Effector CD8-positive, alpha-beta T cell (primary cell): Measurements from ENCODE around the gene APC2.
"Not testable (repeated sequence)": the region's sequence is repeated elsewhere in the genome, so short reads cannot be mapped to it uniquely, and the experiment has no call there.

ENCODE experiments used
- DNase-seq: peaks from one replicate; lab custom pipeline; 2025; lab: John Stamatoyannopoulos, UW

Gene APC2

DNA sequence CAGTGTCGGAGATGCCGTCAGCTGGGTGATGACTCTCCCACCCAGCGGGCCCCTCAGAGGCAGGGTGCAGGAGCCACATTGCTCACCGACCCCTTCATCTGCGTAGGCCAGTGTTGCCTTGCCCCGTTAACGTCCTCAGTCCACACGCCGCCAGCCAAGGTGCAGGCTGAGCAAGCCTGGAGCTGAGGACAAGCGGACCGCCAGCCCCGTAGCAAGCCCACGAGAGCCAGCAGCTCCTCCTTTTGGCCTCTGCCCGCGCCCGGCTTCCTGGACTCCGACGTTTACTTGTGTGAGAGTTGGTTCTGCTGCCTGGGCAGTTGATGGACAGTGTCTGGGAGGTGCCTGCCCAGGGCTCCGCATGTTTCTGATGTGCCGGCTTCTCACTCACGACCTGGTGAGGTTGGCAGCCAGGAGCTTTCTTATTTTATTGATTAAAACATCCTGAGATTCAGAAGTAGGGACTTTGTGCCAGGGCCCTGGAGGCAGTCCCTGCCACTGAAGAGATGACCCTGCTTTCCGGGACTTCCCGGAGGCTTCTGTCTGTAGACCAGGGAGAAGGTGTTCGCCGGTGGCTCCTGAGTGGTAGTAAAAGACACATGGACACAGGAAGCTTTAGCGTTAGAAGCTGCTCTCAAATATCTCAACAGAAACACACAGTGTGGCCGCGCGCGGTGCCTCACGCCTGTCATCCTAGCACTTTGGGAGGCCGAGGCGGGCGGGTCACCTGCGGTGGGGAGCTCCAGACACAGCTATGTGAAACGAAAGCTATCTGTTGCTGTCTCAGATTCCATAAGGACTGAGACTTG, 36.7 kb upstream of the APC2 start:
- DNase-seq = no peak

DNA sequence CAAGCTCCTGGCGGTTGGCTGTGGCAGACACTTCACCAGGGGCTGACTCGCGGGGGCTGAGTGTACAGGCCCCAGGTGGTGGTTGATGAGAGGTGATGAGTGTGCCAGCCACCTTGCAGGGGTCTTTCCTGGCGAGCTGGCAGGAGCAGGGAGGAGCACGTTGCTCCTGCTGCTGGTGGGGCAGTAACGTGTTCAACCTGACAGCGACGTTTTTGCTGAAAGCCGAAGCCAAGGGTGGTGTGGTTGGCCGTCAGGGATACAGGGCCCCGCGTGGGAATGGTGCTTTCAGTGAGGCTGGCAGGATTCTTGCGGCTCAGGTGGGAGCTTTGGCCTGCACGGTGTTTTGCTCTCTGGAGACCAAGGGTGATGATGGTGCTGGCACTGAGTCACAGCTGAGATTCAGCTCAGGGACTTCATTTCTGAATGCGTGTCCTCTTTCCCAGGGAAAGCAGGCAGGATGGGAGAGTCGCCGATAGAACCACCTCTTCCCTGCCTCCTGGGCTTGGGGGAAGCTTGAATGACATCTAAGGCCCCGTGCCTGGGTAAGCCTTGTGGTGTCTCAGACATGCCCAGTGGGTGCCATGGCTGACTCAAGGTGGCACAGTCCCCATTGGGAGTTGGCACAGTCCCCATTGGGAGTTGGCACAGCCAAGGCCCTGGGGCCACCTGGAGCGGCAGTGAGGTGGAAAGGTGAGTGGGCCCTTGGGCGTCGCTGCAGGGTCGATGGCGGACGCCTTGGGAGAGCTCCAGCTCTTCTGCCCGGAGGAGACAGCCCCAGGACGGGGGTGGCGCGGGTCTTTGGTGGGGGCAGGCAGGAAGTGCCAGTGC, 33.7 kb upstream of the APC2 start:
- no peak for DNase-seq

DNA sequence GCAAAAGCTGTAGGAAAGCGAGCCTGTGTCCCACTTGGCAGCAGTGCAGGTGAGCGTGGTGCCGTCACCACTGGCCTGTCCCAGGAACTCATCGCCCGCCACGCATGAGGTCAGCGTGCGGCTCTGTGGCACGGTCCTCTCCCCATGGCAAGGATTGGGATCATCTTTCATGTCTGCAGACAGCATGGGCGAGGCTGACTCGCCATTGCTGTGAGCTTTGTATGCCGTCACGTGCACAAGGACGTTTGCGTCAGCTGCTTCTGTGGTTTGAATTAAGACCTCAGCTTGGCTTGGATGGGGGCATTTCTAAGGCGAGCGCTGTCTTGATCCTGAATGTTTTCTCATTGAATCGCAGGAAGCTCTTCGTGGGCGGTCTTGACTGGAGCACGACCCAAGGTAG, 32.8 kb upstream of the APC2 start:
- DNase-seq = no peak

DNA sequence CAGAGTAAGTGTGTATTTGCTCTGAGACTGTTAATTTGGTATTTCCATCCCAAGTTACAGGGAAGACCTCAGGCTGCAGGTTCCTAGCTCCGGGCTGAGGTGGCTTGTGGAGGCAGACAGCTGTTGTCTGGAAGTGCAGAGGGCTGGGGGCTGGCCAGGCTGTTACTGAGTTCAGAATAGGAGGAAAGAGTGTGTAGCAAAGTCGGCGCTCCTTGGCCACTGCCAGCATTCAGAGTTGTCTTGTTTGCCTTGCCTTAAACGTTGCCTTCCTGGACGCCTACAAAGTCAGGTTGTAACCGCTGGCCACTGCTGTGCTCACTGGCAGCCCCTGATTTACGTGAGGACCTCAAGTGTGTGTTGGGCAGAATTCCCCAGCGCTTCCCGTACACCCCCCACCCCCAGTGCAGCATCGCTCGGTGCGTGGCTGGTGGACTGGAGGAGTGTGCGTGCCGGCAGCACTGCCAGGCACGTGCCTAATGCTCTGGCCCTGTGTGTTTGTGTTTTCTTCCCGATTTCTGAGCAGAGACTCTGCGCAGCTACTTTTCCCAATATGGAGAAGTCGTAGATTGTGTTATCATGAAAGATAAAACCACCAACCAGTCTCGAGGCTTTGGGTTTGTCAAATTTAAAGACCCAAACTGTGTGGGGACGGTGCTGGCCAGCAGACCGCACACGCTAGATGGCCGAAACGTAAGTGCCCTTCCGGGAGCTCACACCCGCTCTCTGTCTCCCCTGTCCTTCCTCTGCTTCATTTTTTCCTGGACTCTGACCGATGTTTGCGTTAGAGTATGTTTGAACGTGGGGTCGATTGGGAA, 32.0 kb upstream of the APC2 start:
- no peak for DNase-seq

GRCh38 chr19:1418496-1418775, 31.5 kb upstream of the APC2 start:
- DNase-seq = no peak

GRCh38 chr19:1418951-1419738, 30.8 kb upstream of the APC2 start:
- DNase-seq = no peak

DNA sequence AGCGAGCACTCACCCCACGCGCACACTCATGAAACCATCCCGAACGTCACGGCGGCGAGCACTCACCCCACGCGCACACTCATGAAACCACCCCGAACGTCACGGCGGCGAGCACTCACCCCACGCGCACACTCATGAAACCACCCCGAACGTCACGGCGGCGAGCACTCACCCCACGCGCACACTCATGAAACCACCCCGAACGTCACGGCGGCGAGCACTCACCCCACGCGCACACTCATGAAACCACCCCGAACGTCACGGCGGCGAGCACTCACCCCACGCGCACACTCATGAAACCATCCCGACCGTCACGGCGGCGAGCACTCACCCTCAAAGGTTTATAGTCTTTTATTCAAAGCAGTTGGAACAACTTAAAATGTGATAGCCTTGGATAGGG, 29.8 kb upstream of the APC2 start:
- not testable (repeated sequence) for DNase-seq

DNA sequence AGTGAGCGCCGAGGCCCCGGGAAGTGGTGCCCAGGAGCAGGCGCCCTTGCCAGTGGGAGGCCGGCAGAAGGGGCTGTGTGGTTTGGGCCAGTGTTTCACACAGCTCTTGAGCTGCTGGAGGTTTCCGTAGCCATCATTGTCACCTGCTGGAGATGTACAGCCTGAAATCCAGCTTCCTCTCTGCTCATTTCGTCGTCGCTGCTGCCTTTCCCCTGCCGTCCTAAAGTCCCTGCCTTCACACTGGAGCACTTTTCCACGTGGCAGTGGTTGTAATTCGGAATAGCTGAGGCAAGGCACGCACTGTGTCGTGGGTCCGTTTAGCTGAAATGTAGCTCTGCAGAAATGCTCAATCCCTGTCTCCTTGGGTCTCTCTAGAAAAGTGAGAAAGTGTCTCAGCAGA, 29.3 kb upstream of the APC2 start:
- no peak for DNase-seq

GRCh38 chr19:1421218-1421957, 28.5 kb upstream of the APC2 start:
- no peak for DNase-seq

DNA sequence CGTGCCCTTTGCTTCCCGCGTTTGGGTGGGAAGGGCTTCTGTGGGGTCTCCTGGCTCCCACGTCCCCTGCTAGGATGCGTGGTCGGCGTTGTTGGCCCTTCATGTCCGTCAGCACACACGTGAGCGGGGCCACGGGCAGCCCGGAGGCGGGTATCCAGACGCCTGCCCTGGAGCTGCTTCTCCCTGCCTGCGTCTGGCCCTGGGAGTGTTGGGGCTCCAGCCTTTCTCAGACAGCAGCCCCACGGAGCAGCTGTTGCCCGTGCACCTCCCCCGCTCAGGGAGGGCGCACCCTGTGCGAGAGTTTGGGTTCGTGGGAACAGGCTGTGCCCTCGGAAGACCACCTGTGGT, 28.0 kb upstream of the APC2 start:
- no peak for DNase-seq

DNA sequence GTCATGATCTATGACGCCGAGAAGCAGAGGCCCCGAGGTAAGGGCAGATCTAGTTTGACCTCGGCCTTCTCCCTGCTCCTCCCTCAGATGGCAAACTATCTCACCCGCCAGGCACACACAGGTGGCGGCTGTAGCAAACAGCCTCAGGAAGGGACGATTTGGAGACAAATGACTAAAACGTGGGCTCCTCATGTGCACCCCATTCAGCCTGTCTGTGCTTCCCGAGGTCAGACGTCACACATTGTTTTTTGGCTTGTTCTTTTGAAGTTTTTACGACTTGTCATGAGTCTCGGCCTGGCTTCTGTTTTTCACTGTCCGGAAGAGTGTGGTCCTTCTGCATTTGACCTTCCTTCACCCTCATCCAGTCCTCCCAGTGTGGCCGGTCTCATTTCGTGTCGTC, 27.6 kb upstream of the APC2 start:
- DNase-seq = no peak

- no peak for DNase-seq
Observed at GRCh38 chr19:1422943-1423342, 27.0 kb upstream of the APC2 start.

DNA sequence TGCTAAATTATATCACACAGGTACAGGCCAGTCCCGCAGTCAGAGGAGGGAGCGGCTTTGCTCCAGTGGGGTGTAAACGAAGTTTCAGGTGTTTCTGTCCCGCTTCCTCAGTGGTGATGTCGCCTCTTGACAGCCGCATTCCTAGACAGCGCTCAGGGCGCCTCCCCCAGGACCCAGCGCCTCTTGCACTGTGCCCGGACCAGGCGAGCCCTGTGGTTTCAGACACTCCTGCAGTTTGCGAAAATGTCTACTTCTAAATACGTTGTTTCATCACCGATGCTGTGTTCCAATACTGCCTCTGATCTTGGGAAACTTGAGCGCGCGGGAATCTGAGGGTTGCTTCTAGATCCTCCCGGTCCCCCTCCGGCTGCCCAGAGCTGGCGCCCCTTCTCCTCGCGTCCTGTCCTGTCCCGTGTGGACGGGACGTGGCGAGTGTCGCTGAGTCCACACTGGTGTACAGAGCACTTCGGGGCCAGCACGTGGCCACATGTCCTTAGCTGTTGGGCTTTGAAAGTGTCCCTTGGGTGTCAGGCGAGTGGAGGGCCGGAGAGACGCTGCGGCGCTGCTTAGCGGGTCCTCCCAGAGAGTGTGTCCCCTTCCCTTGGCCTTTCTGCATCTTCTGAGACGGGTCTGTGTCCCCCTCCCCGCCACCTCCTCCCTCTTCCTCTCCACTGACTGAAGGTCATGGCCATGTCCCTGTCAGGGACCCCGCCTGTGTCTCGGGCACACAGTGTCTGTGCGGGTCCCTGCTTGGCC, 26.3 kb upstream of the APC2 start:
- DNase-seq = no peak

DNA sequence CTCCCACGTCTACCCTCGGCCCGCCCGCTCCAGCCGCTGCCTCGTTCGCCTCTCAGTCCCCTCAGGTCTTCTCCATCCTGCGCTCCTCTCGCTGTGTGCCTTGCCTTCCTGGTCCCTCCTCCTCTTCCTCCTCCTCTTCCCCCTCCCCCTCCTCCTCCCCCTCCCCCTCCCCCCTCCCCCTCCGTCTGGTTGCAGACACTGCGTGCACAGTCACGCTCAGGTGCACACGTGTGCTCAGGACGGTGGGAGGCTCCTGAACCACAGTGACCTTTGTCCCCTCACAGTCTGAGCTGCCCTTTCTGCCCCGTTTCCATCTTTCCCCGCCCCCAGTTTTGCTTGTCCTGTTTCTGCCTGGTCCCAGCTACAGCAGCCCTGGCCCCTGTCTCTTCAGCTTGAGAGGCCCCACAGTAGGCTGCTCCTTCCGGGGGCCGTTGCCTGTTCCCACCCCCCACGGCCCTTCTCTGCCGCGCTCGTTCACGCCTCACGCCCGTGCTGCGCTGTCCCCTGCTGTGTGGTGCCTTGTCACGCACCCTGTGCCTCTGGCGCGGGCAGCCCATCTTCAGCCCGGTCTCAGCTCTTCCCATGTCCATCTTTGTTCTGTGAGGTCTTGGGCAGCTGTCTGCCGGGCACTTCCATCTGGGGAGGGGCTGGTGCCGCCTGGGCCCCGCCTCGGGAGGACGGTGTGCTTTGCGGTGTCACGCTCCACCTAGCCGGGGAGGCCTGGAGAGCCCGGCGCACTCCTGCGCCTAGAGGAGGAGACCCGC, 25.5 kb upstream of the APC2 start:
- DNase-seq = no peak

DNA sequence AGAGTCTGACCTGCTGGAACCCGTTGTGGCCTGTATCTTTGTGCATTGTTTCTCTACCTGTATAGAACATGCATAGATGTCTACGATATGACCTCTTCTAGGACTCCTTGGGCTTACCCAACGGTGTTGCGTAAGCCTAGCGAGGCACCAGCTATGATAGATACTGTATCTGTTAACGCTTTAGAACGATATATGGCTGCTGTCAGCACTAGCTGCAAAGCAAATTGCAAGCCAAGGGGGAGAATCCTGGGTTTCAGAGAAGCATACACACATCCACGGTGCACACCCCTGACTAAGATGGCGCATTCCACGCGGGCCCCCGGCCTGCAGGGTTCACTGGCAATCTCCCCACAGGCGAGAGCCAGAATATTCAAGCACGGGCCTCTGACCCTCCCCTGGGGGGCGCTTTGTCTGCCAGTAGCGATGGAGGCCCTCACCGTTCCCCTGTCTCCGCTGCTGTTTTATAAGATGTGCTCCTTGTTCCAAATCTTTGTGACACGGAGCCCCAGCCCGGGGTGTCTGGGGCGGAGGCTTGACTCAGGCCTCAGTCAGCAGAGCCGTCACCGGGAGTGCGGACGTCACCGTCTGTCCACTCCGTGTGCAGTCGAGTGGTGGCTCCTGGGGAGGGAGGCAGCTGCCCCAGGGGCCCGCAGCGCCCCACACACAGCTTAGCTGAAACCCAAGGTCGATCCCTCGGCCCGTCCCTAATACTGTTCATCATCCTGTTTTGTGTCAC, 24.7 kb upstream of the APC2 start:
- DNase-seq = no peak

DNA sequence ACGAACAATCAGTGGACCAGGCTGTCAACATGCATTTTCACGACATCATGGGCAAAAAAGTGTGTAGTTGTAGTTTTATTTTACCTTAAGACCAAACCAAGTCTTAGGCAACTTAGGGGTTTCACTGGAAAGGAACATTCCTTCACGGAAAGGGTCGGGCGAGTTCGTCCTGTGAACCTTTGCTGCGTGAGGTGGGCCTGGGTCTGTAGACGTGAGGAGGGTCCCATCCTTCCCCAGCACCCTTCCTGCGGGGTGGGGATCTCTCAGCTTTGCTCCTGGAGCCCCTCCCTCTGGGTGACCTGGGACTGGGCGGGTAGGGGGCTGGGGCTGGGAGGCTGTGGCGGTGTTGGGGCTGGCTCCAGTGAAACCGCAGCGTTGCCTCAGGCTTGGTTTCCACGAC, 24.0 kb upstream of the APC2 start:
- no peak for DNase-seq

DNA sequence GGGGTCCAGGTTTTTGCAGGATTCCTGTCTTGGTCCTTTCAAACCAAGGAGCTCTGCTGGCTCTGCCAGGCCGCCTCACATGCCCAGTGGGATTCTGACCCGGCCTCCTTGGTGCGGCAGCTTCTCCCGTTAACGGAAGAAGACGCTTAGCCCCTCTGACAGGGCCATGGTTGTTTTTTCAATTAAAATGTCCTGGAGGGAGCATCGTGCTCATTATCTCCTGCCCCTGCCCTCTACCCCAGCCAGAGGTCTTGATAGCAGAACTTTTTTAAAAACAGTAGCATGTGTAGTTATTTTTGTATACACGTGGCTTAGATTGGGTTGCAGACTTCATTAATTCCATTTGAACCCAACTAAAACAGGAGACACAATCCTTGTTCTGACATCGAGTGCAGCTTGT, 23.2 kb upstream of the APC2 start:
- DNase-seq = no peak

- no peak for DNase-seq
Observed at GRCh38 chr19:1427221-1427920, 22.6 kb upstream of the APC2 start.
